ENCODE measurements around the gene RNF126. TPM values are rescaled to one million over a fixed set of nuclear protein-coding genes. Genes with fewer than 3 reads are reported as not detected.
A peak's percentile ranks its signal among the peaks of the same experiment; 100 is the strongest.
"Not testable (repeated sequence)": the region's sequence is repeated elsewhere in the genome, so short reads cannot be mapped to it uniquely, and the experiment has no call there.

The RNF126 gene
- total RNA-seq, 1 donor from 2014 or later, result 18.9 TPM

GRCh38 chr19:629961-630714 lies 32.9 kb downstream of the RNF126 start:
- no peak for DNase-seq (ENCODE audit: low read depth in 2 of 2)

- DNase-seq (ENCODE audit: low read depth in 2 of 2), result not testable (repeated sequence)
Observed at GRCh38 chr19:629515-629914, 33.5 kb downstream of the RNF126 start.

GRCh38 chr19:628168-628567 lies 34.8 kb downstream of the RNF126 start:
- no peak for DNase-seq (ENCODE audit: low read depth in 2 of 2)

GRCh38 chr19:626566-626965 lies 36.4 kb downstream of the RNF126 start:
- DNase-seq (ENCODE audit: low read depth in 2 of 2), result not testable (repeated sequence)

GRCh38 chr19:625257-625656 lies 37.8 kb downstream of the RNF126 start:
- no peak for DNase-seq (ENCODE audit: low read depth in 2 of 2)

- no peak for DNase-seq (ENCODE audit: low read depth in 2 of 2)
Observed at GRCh38 chr19:624433-625109, 38.4 kb downstream of the RNF126 start.

- peak in 1 of 2 donors; percentile 47 for DNase-seq (ENCODE audit: low read depth in 2 of 2)
Observed at GRCh38 chr19:623974-624373, 39.0 kb downstream of the RNF126 start.

- no peak for DNase-seq (ENCODE audit: low read depth in 2 of 2)
Observed at GRCh38 chr19:623175-623916, 39.7 kb downstream of the RNF126 start.

GRCh38 chr19:622666-623065 lies 40.3 kb downstream of the RNF126 start:
- no peak for DNase-seq (ENCODE audit: low read depth in 2 of 2)

GRCh38 chr19:621819-622218 lies 41.2 kb downstream of the RNF126 start:
- no peak for DNase-seq (ENCODE audit: low read depth in 2 of 2)

- DNase-seq (ENCODE audit: low read depth in 2 of 2), result not testable (repeated sequence)
Observed at GRCh38 chr19:621191-621590, 41.8 kb downstream of the RNF126 start.

GRCh38 chr19:620166-620862 lies 42.7 kb downstream of the RNF126 start:
- DNase-seq (ENCODE audit: low read depth in 2 of 2), result no peak

GRCh38 chr19:619286-620002 lies 43.6 kb downstream of the RNF126 start:
- no peak for DNase-seq (ENCODE audit: low read depth in 2 of 2)

- no peak for DNase-seq (ENCODE audit: low read depth in 2 of 2)
Observed at GRCh38 chr19:618674-619285, 44.2 kb downstream of the RNF126 start.

- DNase-seq (ENCODE audit: low read depth in 2 of 2), result no peak
Observed at GRCh38 chr19:618247-618619, 44.8 kb downstream of the RNF126 start.

GRCh38 chr19:617551-618246 lies 45.3 kb downstream of the RNF126 start:
- DNase-seq (ENCODE audit: low read depth in 2 of 2), result no peak

- no peak for DNase-seq (ENCODE audit: low read depth in 2 of 2)
Observed at GRCh38 chr19:616747-617526, 46.1 kb downstream of the RNF126 start.

GRCh38 chr19:616062-616700 lies 46.8 kb downstream of the RNF126 start:
- DNase-seq (ENCODE audit: low read depth in 2 of 2), result no peak

- DNase-seq (ENCODE audit: low read depth in 2 of 2), result peak in 1 of 2 donors; percentile 28
Observed at GRCh38 chr19:615619-616018, 47.4 kb downstream of the RNF126 start.

All from dermis microvascular lymphatic vessel endothelial cell (primary cell).